GM21619 (cell line): Measurements from ENCODE around the gene HDAC4.

Experiments
- ATAC-seq: cut with Tn5 transposase; IDR thresholded peaks from one replicate; pipeline ENCODE4 v1.9.1; 2021; ENCODE audit not compliant: unreplicated experiment

The HDAC4 gene

GRCh38 chr2:239271882-239272281, 128.9 kb downstream of the HDAC4 start:
- no peak for ATAC-seq

DNA sequence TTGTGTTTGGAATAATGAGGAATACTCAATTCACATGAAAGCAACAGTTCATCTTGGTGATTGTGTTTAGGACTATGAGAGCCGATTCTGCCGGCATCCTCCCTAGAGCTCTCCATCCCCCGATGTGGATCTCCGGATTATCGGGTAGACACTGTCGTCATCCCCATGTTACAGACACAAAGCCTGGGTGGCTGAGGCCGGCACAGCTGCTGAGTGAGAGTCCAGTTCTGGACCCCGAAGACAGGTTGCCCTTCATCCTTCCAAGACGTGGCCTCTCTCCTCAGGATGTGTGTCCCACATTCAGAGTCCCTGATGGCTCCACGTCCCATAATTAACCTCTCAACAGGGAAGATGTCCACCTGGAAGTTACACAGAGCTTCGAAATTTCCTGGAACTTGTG, 129.3 kb downstream of the HDAC4 start:
- no peak for ATAC-seq

GRCh38 chr2:239269916-239270315, 130.9 kb downstream of the HDAC4 start:
- no peak for ATAC-seq

- ATAC-seq: no peak
Measured at GRCh38 chr2:239269173-239269885, 131.5 kb downstream of the HDAC4 start.

DNA sequence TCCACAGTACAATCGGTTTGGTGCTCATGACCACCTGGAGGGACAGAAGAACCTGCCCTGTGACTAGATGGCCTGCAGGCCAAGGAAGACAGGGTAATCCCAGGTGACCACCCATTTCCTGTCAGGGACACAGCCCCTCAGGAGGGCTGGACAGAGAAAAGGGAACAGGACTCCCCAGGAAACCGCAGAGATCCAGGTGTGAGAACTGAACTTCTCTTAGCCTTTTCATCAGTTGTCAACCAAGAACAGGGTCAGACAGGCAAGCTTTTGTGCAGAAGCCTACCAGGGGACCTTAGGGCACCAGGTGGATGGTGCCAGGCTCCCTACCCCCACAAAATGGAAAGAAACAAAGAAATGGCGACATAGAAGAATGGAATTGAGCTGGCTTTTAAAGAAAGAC, 132.3 kb downstream of the HDAC4 start:
- no peak for ATAC-seq

- no peak for ATAC-seq
Measured at GRCh38 chr2:239268082-239268481, 132.7 kb downstream of the HDAC4 start.

DNA sequence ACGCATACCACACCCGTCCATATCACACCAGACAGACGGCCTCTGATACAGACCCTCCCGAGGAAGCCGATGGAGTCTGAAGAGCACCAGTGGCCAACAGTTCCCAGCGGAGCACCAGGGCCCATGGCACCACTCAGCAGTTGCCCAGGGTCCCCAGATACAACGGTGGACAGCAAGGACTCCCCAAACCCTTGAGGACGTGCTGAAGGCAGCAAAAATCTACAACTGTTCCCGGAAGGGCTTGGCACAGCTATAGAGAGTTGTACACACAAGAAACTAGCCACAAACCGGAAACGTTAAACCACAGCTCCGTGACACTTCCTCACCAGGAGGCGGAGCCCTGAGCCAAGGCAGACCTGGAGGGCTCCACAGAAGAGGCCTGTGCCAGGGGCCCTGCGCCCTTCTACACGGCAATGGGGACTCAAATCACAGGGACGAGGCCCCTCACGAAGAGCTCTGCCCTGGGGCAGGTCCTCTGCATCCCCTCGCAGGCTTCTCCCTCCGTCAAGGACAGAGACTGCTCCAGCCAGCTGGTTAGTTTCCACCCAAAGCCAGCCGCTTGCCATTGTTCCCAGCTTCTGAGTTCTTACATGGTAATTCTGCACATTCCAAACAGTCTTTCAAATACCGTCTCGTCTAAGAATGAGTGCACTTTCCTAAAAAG, 133.4 kb downstream of the HDAC4 start:
- peak; percentile 92 for ATAC-seq

DNA sequence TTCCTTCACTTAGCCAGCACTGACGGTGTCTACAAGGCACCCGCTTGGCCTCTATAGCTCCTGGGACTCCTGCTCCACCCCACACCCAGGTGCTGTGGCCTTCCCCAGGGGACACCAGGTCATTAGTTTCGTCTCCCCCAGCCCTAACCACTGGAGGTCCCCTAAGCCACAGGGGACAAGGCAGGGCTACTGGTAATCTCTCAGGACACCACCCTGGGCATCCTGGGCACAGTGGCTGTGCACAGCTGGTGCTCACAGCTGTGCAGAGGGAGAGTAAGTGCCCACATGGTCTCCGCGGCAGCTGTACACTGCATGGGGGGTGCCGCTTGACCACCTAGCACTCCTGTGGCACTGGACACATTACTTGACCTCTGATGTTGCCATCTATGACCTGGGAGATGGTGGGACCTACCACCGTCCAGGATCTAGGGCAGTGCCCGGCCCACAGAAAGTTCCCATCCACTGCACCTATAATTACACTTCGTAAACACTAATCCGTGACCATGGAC, 134.0 kb downstream of the HDAC4 start:
- ATAC-seq: peak; percentile 17

GRCh38 chr2:239266434-239266766, 134.4 kb downstream of the HDAC4 start:
- ATAC-seq: no peak

DNA sequence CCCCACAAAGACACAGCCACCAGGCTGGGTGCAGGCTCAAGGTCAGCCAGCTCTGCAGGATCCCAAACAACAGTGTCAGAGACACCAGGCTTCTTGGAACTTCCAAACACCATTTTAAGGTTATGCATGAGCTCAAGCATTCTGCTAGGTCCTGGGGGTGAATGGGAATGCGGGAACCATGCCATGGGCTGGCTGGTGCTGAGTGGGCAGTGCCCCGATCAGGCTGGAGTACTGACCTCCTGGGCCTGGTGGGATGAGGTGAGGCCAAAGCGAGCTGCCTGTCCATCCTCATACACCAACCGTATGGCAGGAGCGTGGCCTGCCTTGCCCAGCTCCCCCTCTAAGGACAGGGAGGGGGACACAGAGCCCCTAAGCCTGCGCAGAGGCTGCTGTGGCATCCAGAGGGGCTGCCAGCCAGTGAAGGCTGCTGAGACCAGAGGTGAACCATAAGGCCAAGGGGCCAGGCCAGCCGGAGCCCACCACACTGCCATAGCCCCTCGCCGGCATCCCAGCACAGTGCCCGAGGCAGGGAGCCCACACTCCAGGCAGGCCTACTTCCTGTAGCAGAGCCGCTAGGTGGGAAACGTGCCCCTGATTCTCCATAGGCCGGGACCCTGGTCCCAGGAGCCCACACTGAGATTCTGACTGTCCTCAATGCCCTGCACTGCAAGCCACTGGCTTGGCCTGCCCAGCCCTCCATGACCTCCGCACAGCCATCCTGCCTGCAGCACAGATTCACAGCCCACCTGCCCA, 135.0 kb downstream of the HDAC4 start:
- ATAC-seq: no peak

- peak; percentile 32 for ATAC-seq
Measured at GRCh38 chr2:239264838-239265651, 135.8 kb downstream of the HDAC4 start.

DNA sequence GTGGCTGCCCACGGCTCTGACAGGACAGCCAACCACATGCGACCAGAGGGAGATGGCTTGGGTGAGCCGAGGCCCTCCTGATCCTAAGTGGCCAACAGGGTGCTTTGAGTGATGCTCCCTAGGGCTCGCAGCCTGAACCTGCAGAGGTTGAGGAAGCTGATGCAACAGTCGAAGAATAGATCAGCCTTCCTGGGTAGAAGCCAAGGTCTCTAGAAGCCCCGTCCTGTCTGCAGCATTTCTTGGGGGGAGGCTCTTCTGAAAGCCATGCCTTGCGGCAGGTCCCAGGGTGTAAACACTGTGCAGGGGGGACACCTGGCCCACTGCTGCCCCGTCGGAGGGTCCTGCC, 136.4 kb downstream of the HDAC4 start:
- ATAC-seq: no peak

GRCh38 chr2:239263669-239264491, 136.9 kb downstream of the HDAC4 start:
- no peak for ATAC-seq

DNA sequence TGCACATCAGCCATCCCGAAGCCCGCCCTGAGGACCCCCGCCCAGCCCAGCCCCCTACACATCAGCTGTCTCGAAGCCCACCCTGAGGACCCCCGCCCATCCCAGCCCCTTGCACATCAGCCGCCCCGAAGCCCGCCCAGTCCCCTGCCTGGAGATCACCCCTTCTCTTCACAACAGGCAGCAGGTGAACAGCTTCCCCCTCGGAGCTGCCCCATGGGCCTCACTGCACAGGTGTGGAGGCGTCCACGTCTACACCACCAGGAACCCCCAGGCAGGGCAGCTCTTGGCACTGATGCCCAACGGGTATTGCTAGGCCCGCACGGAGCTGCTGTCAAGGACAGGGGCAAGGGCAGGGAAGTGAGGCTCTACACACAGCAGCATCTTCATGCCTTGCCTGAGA, 137.6 kb downstream of the HDAC4 start:
- ATAC-seq: no peak

DNA sequence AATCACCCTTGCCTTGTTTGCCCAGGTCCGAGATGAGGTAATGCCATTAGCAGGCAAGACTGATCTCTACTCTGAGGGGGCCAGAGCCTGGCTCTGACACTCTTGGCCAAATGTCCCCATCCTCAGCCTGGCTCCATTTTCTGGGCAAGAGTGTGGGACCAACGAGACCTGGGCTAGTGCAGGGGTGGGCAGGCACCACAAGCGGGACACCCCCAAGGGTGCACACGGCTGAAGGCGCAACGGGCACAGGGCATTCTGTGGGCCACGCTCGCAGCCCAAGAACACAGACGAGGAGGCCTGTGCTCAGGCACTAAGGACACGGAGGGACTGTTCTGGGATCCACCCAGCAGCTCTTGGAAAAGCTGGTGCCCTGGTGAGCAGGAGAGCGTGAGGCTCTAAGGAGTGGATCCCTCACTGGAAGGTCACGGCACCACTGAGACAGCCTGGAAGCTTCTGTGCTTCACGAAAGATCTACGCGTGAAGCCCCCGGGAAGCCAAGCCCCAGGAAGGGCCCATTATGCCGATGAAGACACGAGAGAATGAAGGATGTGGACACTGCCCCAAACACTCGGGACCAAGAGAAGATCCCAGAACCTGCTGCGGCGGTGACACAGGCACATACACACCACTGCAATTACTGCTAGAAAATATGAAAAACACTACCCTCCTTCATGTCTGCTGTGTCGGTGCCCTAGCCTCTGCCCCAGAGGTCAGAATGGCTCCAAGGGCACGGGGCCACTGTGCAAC, 138.2 kb downstream of the HDAC4 start:
- no peak for ATAC-seq

DNA sequence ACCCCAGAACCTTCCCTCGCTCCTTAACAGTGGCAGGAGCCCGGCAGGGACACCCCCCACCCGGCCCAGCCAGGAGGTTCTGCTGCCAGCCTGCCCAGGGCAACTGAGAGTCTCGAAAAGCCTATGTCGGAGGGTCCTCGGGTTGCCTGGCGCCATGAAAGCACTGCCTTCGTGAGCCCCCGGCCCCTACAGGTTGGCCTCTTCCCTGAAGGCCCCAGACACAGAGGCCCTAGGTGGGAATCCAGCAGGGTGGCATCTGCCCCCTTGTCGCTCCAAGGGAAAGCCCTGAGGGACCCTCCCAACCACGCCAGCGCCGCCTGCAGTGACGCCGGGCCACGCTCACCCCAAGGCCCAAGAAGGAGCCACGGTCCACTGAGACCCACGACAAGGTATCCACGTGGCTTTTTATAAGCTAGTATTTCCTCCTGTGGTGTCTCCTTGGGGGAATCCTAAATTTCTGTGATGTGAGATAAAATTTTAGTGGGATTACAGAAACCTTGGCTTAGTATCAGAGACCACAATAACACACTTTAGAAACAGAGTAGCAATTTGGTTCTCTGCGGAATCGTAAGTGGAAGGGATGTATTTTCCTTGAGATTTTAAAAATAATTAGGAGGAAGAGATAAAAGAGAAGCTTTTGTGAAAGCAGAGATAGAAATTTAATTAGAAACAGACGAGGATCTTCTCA, 138.9 kb downstream of the HDAC4 start:
- ATAC-seq: no peak

DNA sequence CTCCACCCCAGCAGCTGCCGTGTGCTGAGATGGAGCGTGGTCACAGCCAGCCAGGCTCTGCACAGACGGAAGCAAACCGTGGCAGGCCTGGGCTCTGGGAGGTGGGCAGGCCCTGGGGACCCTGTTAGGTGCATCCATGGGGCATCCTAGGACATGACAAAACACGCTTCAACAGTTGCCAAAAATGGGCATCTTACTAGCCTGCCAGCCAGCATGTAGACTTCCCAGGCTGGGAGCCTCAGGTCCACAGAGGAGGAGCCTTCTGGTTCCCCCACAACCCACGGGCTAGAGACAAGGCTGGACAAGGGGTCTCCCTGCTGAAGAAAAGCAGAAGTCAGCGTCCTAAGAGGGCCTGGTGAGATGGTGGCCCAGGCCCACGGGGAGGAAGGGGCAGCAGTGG, 139.5 kb downstream of the HDAC4 start:
- no peak for ATAC-seq

GRCh38 chr2:239260546-239261327, 140.1 kb downstream of the HDAC4 start:
- ATAC-seq: no peak
